Bronchial epithelial cell (primary cell): ENCODE data around the gene RAPGEF3. TPM values are rescaled to one million over a fixed set of nuclear protein-coding genes. Genes with fewer than 3 reads are reported as not detected.

Source experiments
- DNase-seq: peaks from one replicate; pipeline ENCODE4 v3.0.0-alpha.2; 2010; ENCODE audit warnings: low read depth
- FAIRE-seq: peaks from 2 replicates; lab custom pipeline; 2011; peaks lifted over from hg19 to GRCh38; lab: Jason Lieb, UNC
- H3K27me3 ChIP-seq: 2 replicates; pipeline ENCODE4 v1.5.1; 2011; ENCODE audit warnings: low read length; ENCODE audit not compliant: control insufficient read depth, insufficient read depth
- H3K36me3 ChIP-seq: 2 replicates; pipeline ENCODE4 v1.5.1; 2011; ENCODE audit warnings: low read length; ENCODE audit not compliant: control insufficient read depth, insufficient read depth
- H3K4me3 ChIP-seq: 2 replicates; pipeline ENCODE4 v1.5.1; 2011; ENCODE audit warnings: mild to moderate bottlenecking, low read depth, low read length, control low read depth
- CTCF ChIP-seq: IDR thresholded peaks from 2 replicates; pipeline ENCODE4 v1.5.1; 2011; ENCODE audit warnings: mild to moderate bottlenecking, moderate library complexity, low read length, control low read depth, inconsistent platforms; ENCODE audit not compliant: insufficient read depth, severe bottlenecking
- total RNA-seq: library from RNA; depleted of rRNA; stranded (reverse); fragments of >200 nt; gene quantifications from 2 replicates; pipeline ENCODE4 v1.2.1, GENCODE V29; 2014

RAPGEF3 gene
- total RNA-seq, 1 donor from 2014 or later = 3.9 TPM

DNA sequence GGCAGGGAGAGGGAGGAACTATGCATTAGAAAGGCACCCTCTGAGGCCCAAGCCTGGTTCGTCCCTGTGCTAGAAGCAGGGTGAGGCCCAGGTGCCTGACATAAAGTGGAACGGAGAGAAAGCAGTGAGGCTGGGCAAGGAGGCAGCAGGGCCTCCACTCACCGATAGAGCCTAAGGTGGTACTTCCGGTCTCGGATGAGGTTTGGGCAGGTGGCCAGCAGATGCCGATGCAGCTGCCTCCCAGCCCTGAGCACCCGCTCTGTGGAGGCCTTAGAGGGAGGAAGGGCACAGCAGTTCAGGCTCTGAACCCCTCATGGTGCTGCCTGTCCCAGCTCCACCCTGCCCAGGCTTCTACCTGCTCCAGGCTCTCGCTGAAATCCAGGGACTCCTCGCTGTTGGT is 7.1 kb downstream of the RAPGEF3 start:
- FAIRE-seq = peak; percentile 52
- Histone ChIP-seq H3K27me3 (no peaks in the 10 kb centered on the region), H3K36me3 (no peaks in the 10 kb centered on the region), H3K4me3 (no peak overlapping the region)
- TF ChIP-seq CTCF = no peak
- no peak for DNase-seq

DNA sequence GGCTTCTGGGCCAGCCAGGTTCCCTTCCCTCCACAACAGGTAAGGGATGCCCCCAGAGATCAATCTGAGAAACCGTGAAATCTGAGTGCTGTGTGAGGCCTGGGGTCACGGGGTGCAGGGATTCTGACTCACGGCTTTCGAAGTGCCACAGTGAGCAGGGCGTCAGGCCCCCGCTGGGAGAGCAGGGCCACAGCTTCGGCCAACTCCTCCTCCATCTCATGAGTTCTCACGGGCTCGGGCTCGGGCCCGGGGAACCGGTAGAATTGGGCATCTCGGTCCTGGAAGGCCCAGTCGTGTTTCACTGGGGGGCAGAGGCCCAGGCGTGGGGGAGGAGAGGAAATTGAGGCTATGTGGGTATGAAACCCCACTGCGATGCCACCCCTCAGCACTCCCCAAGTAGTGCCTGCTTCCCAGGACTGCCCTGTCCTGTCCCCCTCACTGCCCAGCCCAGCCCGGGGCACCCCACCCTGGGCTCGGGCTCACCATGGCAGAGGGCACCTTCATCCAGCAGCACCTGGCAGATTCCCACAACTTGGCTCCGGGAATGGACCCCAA is 7.7 kb downstream of the RAPGEF3 start:
- Histone ChIP-seq H3K36me3 (no peaks in the 10 kb centered on the region), H3K27me3 (no peaks in the 10 kb centered on the region), H3K4me3 (no peak overlapping the region)
- no peak for DNase-seq
- no peak for TF ChIP-seq CTCF
- no peak for FAIRE-seq

DNA sequence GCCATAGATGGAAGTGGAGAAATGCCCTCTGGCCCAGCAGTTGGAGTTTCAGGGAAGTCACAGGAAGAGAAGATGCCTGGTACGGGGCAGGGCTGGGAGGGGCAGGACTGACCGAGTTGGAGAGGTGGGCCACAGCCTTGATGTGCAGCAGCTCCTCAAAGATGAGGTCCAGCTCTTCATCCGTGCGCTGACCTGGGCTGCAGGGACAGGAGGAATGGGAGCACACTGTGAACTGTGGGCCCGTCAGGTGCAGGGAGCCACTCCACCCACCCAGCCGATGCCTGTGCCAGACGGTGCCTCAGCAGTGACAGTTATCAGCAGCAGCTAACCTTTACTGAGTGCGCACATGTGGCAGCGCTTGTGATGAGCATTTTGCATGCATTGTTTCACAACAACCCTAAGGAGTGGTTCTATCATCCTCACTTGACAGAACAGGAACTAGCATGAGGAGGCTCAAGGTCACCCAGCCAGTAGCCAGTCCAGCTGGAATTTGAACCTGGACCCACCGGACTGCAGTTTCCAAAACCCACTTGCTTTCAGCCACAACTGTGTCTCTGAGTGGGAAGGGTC is 8.4 kb downstream of the RAPGEF3 start:
- peak; percentile 32 for FAIRE-seq
- no peak for DNase-seq
- Histone ChIP-seq H3K4me3 (no peak overlapping the region), H3K36me3 (no peaks in the 10 kb centered on the region), H3K27me3 (no peaks in the 10 kb centered on the region)
- TF ChIP-seq CTCF = no peak

DNA sequence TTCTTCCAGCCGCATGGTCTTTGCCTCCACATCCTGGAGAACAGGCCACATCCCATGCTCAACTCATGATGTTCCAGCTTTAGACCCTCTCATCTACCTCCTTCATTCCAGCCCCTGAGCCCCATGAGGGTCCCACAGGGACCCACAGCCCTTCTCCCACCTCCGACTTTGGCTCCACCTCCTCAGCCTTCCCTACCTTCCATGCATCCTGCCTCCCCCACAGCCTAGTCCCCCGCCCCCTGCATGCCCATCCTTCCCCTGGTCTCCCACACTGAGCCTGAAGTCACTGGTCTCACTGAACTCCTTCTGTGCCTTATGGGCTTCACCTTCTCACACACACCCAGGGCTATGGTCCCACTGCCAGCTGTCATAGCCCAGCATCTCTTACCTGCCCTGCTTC is 9.8 kb downstream of the RAPGEF3 start:
- no peak for TF ChIP-seq CTCF
- Histone ChIP-seq H3K4me3 (no peak overlapping the region), H3K27me3 (no peaks in the 10 kb centered on the region), H3K36me3 (no peaks in the 10 kb centered on the region)
- DNase-seq (no peak), FAIRE-seq (no peak)

- Histone ChIP-seq H3K4me3 (no peak overlapping the region), H3K36me3 (no peaks in the 10 kb centered on the region), H3K27me3 (no peaks in the 10 kb centered on the region)
- TF ChIP-seq CTCF = no peak
- FAIRE-seq = no peak
- no peak for DNase-seq
Observed at GRCh38 chr12:47748507-47748828, 10.2 kb downstream of the RAPGEF3 start.
